GM12865 (cell line): ENCODE data around the gene GULP1.

ENCODE experiments used
- DNase-seq: peaks from one replicate; pipeline ENCODE4 v3.0.0; 2010; ENCODE audit warnings: low read depth
- H3K4me3 ChIP-seq: 2 replicates; pipeline ENCODE4 v1.5.1; 2011; ENCODE audit warnings: mild to moderate bottlenecking, low read depth, low read length, control low read depth
- CTCF ChIP-seq: IDR thresholded peaks from 2 replicates; pipeline ENCODE4 v1.5.1; 2011; ENCODE audit warnings: low read length, control low read depth, low read depth, inconsistent platforms; ENCODE audit not compliant: insufficient read depth; ENCODE audit errors: missing control alignments

GULP1 gene

GRCh38 chr2:188607501-188607900 lies 315.8 kb downstream of the GULP1 start:
- no peak overlapping the region; the same call in 1 of the 2 replicates for H3K4me3 ChIP-seq
- peak; percentile 68 for DNase-seq
- TF ChIP-seq CTCF: no peak

GRCh38 chr2:188609321-188610049 lies 317.8 kb downstream of the GULP1 start:
- no peak for TF ChIP-seq CTCF
- no peak for DNase-seq
- no peak overlapping the region for H3K4me3 ChIP-seq

GRCh38 chr2:188610050-188610444 lies 318.4 kb downstream of the GULP1 start:
- no peak for DNase-seq
- no peak for TF ChIP-seq CTCF
- H3K4me3 ChIP-seq: no peak overlapping the region

GRCh38 chr2:188610827-188611226 lies 319.2 kb downstream of the GULP1 start:
- DNase-seq: no peak
- no peak overlapping the region for H3K4me3 ChIP-seq
- no peak for TF ChIP-seq CTCF

GRCh38 chr2:188619146-188619545 lies 327.5 kb downstream of the GULP1 start:
- no peak overlapping the region for H3K4me3 ChIP-seq
- DNase-seq: no peak
- no peak for TF ChIP-seq CTCF

- no peak for TF ChIP-seq CTCF
- no peak for DNase-seq
- no peak overlapping the region for H3K4me3 ChIP-seq
These were observed 329.2 kb downstream of the GULP1 start for GRCh38 chr2:188620916-188621315.

GRCh38 chr2:188622601-188623260 lies 331.1 kb downstream of the GULP1 start:
- TF ChIP-seq CTCF: no peak
- no peak overlapping the region for H3K4me3 ChIP-seq
- DNase-seq: no peak
